Tibial nerve (tissue), 4 donors: ENCODE data around the gene MOSPD3. TPM values are rescaled to one million over a fixed set of nuclear protein-coding genes. Genes with fewer than 3 reads are reported as not detected.
A peak's percentile ranks its signal among the peaks of the same experiment; 100 is the strongest.

ENCODE experiments used
- DNase-seq, 2 donors: peaks; one replicate each; pipeline ENCODE4 v3.0.0-alpha.2; 2019; ENCODE audit warnings: low spot score in 2 of 2
- H3K27ac ChIP-seq, 4 donors: fragments of 200-600 bp; sonication (generic) in 3 of 4; one replicate each; pipeline ENCODE4 v1.5.1; 2017 to 2019; ENCODE audit warnings: mild to moderate bottlenecking in 1 of 4
- H3K27me3 ChIP-seq, 2 donors: fragments of 200-600 bp; sonication (generic) in 1 of 2; one replicate each; pipeline versions ENCODE4 v1.5.1 to v1.6.0; 2017 to 2019
- H3K36me3 ChIP-seq, 3 donors: fragments of 200-600 bp; sonication (generic); one replicate each; pipeline ENCODE4 v1.5.1; 2018 to 2019
- H3K4me1 ChIP-seq, 4 donors: fragments of 200-600 bp; sonication (generic) in 3 of 4; one replicate each; pipeline ENCODE4 v1.5.1; 2017 to 2019
- H3K4me3 ChIP-seq, 4 donors: fragments of 200-600 bp; sonication (generic) in 3 of 4; one replicate each; pipeline ENCODE4 v1.5.1; 2017 to 2019; ENCODE audit warnings: mild to moderate bottlenecking in 1 of 4, moderate library complexity in 1 of 4
- H3K9me3 ChIP-seq, 4 donors: fragments of 200-600 bp; sonication (generic) in 3 of 4; one replicate each; pipeline ENCODE4 v1.5.1; 2017 to 2019
- CTCF ChIP-seq, 5 experiments: fragments of 200-600 bp in 3 of 5; fragments of 450-650 bp in 2 of 5; sonication (generic) in 3 of 5; IDR thresholded peaks; one replicate each; pipeline ENCODE4 v1.5.1; 2016 to 2019; ENCODE audit warnings: antibody characterized with exemption in 5 of 5, mild to moderate bottlenecking in 3 of 5, moderate library complexity in 2 of 5
- EP300 ChIP-seq, 2 donors: sonication (generic); formaldehyde crosslinking; IDR thresholded peaks; one replicate each; pipeline ENCODE4 v1.6.1; 2017; ENCODE audit warnings: antibody characterized with exemption in 2 of 2, mild to moderate bottlenecking in 1 of 2
- POLR2A ChIP-seq, 2 donors: fragments of 450-650 bp; IDR thresholded peaks; one replicate each; pipeline ENCODE4 v1.6.1; 2017; ENCODE audit warnings: antibody characterized with exemption in 2 of 2, mild to moderate bottlenecking in 2 of 2, moderate library complexity in 2 of 2
- WGBS, 2 donors: methylation state at CpG; one replicate each; pipeline ENCODE4 v1.1.5; 2018; 5-methylcytosine and 5-hydroxymethylcytosine counted together
- total RNA-seq, 4 donors: library from RNA; depleted of rRNA; stranded (reverse); fragments of >200 nt; gene quantifications; one replicate each; pipeline ENCODE4 v1.1.0, GENCODE V29; 2016

The MOSPD3 gene
- total RNA-seq, 4 donors from 2014 or later: 9.4 to 31.2 (median 24.3) TPM

GRCh38 chr7:100578246-100579183, 33.8 kb upstream of the MOSPD3 start:
- Histone ChIP-seq H3K27me3 (no peaks in the 10 kb centered on the region), H3K4me3 (no peak overlapping the region), H3K36me3 (peaks cover 3 to 97% (median 66%) of the 10 kb centered on the region in 3 donors), H3K9me3 (no peaks in the 10 kb centered on the region), H3K27ac (no peak overlapping the region), H3K4me1 (peaks cover 0 to 16% (median 10%) of the 10 kb centered on the region in 4 donors)
- no peak for DNase-seq
- TF ChIP-seq EP300 (IDR thresholded peaks at IDR 0.05) (no peak), CTCF (IDR thresholded peaks at IDR 0.05) (no peak), POLR2A (IDR thresholded peaks at IDR 0.05) (no peak)
- 89 to 91% methylated on average over 25 to 26 of the region's 28 CpGs for WGBS, 2 donors

DNA sequence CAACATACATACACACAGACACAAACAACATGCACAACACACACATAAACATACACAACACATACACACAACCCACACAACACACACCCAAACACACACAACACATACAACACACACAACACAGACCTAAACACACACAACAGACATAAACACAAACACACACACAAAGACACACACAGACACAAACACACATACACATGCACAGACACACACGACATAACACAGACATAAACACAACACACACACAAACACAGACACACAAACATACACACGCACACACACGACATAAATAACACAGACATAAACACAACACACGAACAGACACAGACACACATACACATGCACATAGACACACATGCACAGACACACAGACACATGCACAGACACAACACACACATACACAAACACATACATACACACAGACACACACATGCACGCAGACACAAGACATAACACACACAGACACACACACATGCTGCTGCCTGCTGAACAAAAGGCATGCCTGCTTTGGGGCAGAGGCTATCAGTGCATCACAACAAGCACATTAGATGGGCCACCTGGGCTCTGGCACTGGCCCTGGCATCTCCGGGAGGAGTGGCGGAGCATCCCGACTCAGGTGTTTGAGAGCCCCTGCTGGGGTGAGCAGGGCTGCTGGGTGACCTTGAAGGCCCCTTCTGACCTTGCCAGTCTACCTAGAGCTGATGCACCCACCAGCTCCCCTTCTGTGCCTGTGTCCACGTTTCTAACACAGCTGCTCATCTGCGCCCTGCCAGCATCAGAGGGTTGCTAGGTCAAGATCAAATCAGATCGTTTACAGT, 31.7 kb upstream of the MOSPD3 start:
- peaks cover 3 to 75% (median 50%) of the 10 kb centered on the region in 3 donors for H3K36me3 ChIP-seq
- H3K27me3 ChIP-seq: no peaks in the 10 kb centered on the region
- H3K4me1 ChIP-seq: peaks cover 0 to 35% (median 24%) of the 10 kb centered on the region in 4 donors
- no peak for DNase-seq
- no peaks in the 10 kb centered on the region for H3K9me3 ChIP-seq
- 81 to 89% methylated on average over 8 to 11 of the region's 11 CpGs for WGBS, 2 donors
- H3K4me3 ChIP-seq: no peak overlapping the region
- TF ChIP-seq POLR2A (IDR thresholded peaks at IDR 0.05) (no peak), CTCF (IDR thresholded peaks at IDR 0.05) (no peak), EP300 (IDR thresholded peaks at IDR 0.05) (no peak)
- H3K27ac ChIP-seq: no peak overlapping the region

- TF ChIP-seq POLR2A (IDR thresholded peaks at IDR 0.05) (no peak), EP300 (IDR thresholded peaks at IDR 0.05) (no peak), CTCF (IDR thresholded peaks at IDR 0.05) (no peak)
- Histone ChIP-seq H3K4me3 (no peak overlapping the region), H3K27ac (peak overlapping the region in 3 of 4 donors; percentile 93 to 96 (median 95)), H3K4me1 (peaks cover 0 to 40% (median 24%) of the 10 kb centered on the region in 4 donors), H3K36me3 (peaks cover 3 to 61% (median 41%) of the 10 kb centered on the region in 3 donors), H3K9me3 (no peaks in the 10 kb centered on the region), H3K27me3 (no peaks in the 10 kb centered on the region)
- no peak for DNase-seq
- WGBS, 2 donors: 77 to 88% methylated on average over 19 to 20 of the region's 20 CpGs
Measured at GRCh38 chr7:100582041-100582579, 30.2 kb upstream of the MOSPD3 start.

- no peaks in the 10 kb centered on the region for H3K9me3 ChIP-seq
- H3K36me3 ChIP-seq: peaks cover 3 to 55% (median 35%) of the 10 kb centered on the region in 3 donors
- H3K27me3 ChIP-seq: no peaks in the 10 kb centered on the region
- no peak for DNase-seq
- H3K27ac ChIP-seq: peak overlapping the region; percentile 12 to 96 (median 94)
- TF ChIP-seq EP300 (IDR thresholded peaks at IDR 0.05) (no peak), CTCF (IDR thresholded peaks at IDR 0.05) (no peak), POLR2A (IDR thresholded peaks at IDR 0.05) (no peak)
- 72 to 75% methylated on average over 11 of the region's 11 CpGs for WGBS, 2 donors
- peak overlapping the region in 2 of 4 donors; percentile 70 to 86 for H3K4me3 ChIP-seq
- H3K4me1 ChIP-seq: peaks cover 0 to 45% (median 24%) of the 10 kb centered on the region in 4 donors
Measured at GRCh38 chr7:100582650-100583049, 29.7 kb upstream of the MOSPD3 start.
